HepG2 (cell line): ENCODE measurements around the gene ERMARD. TPM values are rescaled to one million over a fixed set of nuclear protein-coding genes. Genes with fewer than 3 reads are reported as not detected.

Experiments used
- ATAC-seq: fragments of 200-7000 bp; cut with Tn5 transposase; 3 replicates; pipeline ENCODE4 v1.9.1; 2020; ENCODE audit warnings: mild to moderate bottlenecking, moderate library complexity
- BruUV-seq: library from RNA; stranded (reverse); fragments of 400-500 nt; replicated peaks from 2 replicates; lab custom pipeline; 2021; lab: Mats Ljungman, UMichigan
- CTCF ChIA-PET: fragments of 300-600 bp; formaldehyde crosslinking; extraction: SDS; loops from one replicate; lab custom pipeline; 2021; ENCODE audit warnings: low total read pairs, inconsistent platforms, low intra/inter-chr PET ratio; lab: Yijun Ruan, JAX
- POLR2A ChIA-PET: fragments of 350-600 bp; sonication (Branson Sonifier 250); formaldehyde crosslinking; loops from one replicate; lab custom pipeline; 2020; ENCODE audit warnings: antibody characterized with exemption, inconsistent platforms; lab: Yijun Ruan, JAX
- DNase-seq: peaks from one replicate; pipeline ENCODE4 v3.0.0-alpha.2; 2015; ENCODE audit warnings: low spot score
- FAIRE-seq: peaks from 3 replicates; lab custom pipeline; 2011; peaks lifted over from hg19 to GRCh38; lab: Jason Lieb, UNC
- H2AFZ ChIP-seq: one replicate; pipeline ENCODE4 v1.6.1; 2011; ENCODE audit warnings: low read length, inconsistent platforms
- H3K27ac ChIP-seq: fragments of 300-600 bp; 3 replicates; pipeline ENCODE4 v1.8.0; 2011; ENCODE audit warnings: mixed run types, mild to moderate bottlenecking, mixed read lengths, low read length, inconsistent platforms; ENCODE audit not compliant: insufficient read depth; ENCODE audit errors: extremely low read length
- H3K27me3 ChIP-seq, 2 experiments: fragments of 200-600 bp in 1 of 2; 2 replicates in 1 of 2; 3 replicates in 1 of 2; pipeline versions ENCODE4 v1.6.0 to v1.8.0; 2011; ENCODE audit warnings: low read length in 2 of 2, mild to moderate bottlenecking in 2 of 2, moderate library complexity in 2 of 2, inconsistent platforms in 1 of 2; ENCODE audit not compliant: insufficient read depth in 2 of 2, control insufficient read depth in 1 of 2
- H3K36me3 ChIP-seq, 2 experiments: fragments of 200-600 bp in 1 of 2; replicated peaks in 1 of 2; 2 replicates in 1 of 2; 3 replicates in 1 of 2; pipeline versions ENCODE4 v1.5.1 to v1.8.0; 2011; ENCODE audit warnings: low read length in 2 of 2, inconsistent platforms in 1 of 2; ENCODE audit not compliant: insufficient read depth in 2 of 2, control insufficient read depth in 1 of 2
- H3K4me1 ChIP-seq: 2 replicates; pipeline ENCODE4 v1.5.1; 2012; ENCODE audit warnings: low read length, inconsistent platforms; ENCODE audit not compliant: insufficient read depth
- H3K4me2 ChIP-seq: 2 replicates; pipeline ENCODE4 v1.6.0; 2011; ENCODE audit warnings: low read depth, low read length, inconsistent platforms
- H3K4me3 ChIP-seq, 3 experiments: fragments of 200-600 bp in 1 of 3; sonication (generic), shearing (Covaris generic) in 1 of 3; replicated peaks in 1 of 3; 2 replicates each; pipeline ENCODE4 v1.5.1; 2011 to 2016; ENCODE audit warnings: low read length in 3 of 3, inconsistent platforms in 2 of 3, low read depth in 2 of 3, mild to moderate bottlenecking in 2 of 3, control low read depth in 1 of 3, mixed read lengths in 1 of 3; ENCODE audit not compliant: insufficient read depth in 1 of 3
- H3K79me2 ChIP-seq: one replicate; pipeline ENCODE4 v1.6.1; 2011; ENCODE audit warnings: low read length, inconsistent platforms; ENCODE audit not compliant: insufficient read depth
- H3K9ac ChIP-seq: 2 replicates; pipeline ENCODE4 v1.6.0; 2011; ENCODE audit warnings: mild to moderate bottlenecking, low read depth, low read length, inconsistent platforms; ENCODE audit not compliant: insufficient read depth
- H3K9me3 ChIP-seq: 2 replicates; pipeline ENCODE4 v1.5.1; 2012; ENCODE audit warnings: mild to moderate bottlenecking, low read length
- H4K20me1 ChIP-seq: 2 replicates; pipeline ENCODE4 v1.6.0; 2011; ENCODE audit warnings: inconsistent platforms, mild to moderate bottlenecking, low read length, moderate library complexity; ENCODE audit not compliant: insufficient read depth
- DZIP1 ChIP-seq: sonication (generic); formaldehyde crosslinking; IDR thresholded peaks from 2 replicates; pipeline ENCODE4 v1.5.0; 2020; ENCODE audit warnings: mild to moderate bottlenecking, missing genetic modification reagents
- HMG20B ChIP-seq: conservative IDR thresholded peaks from 2 replicates; pipeline ENCODE4 v1.6.1; 2016; ENCODE audit warnings: missing genetic modification reagents, missing compliant biosample characterization
- IKZF5 ChIP-seq: IDR thresholded peaks from 2 replicates; pipeline ENCODE4 v1.6.1; 2018; ENCODE audit warnings: missing genetic modification reagents, mild to moderate bottlenecking, missing compliant biosample characterization
- NR2F2 ChIP-seq: IDR thresholded peaks from 2 replicates; pipeline ENCODE4 v1.6.1; 2012; ENCODE audit warnings: low read depth, inconsistent platforms, borderline replicate concordance
- PHF8 ChIP-seq: sonication (generic); formaldehyde crosslinking; IDR thresholded peaks from 2 replicates; pipeline ENCODE4 v1.5.0; 2020; ENCODE audit warnings: missing genetic modification reagents
- PITX1 ChIP-seq: sonication (generic); formaldehyde crosslinking; IDR thresholded peaks from 2 replicates; pipeline ENCODE4 v1.5.1; 2020; ENCODE audit warnings: mild to moderate bottlenecking, missing genetic modification reagents
- SMAD3 ChIP-seq: sonication (generic); formaldehyde crosslinking; IDR thresholded peaks from 2 replicates; pipeline ENCODE4 v1.4.0; 2020; ENCODE audit warnings: missing genetic modification reagents
- SOX6 ChIP-seq, 2 experiments: fragments of 450-650 bp in 1 of 2; sonication (generic) in 1 of 2; formaldehyde crosslinking in 1 of 2; IDR thresholded peaks; 2 replicates each; pipeline versions ENCODE4 v1.4.0 to v1.6.1; 2017 to 2020; ENCODE audit warnings: antibody characterized with exemption in 1 of 2, mild to moderate bottlenecking in 1 of 2, missing genetic modification reagents in 1 of 2
- THAP8 ChIP-seq: sonication (generic); formaldehyde crosslinking; IDR thresholded peaks from 2 replicates; pipeline ENCODE4 v1.5.1; 2020; ENCODE audit warnings: missing genetic modification reagents, mild to moderate bottlenecking, borderline replicate concordance
- YEATS4 ChIP-seq: sonication (generic); formaldehyde crosslinking; IDR thresholded peaks from 2 replicates; pipeline ENCODE4 v1.4.0; 2020; ENCODE audit warnings: missing genetic modification reagents, borderline replicate concordance
- ZNF564 ChIP-seq: sonication (generic); formaldehyde crosslinking; IDR thresholded peaks from 2 replicates; pipeline ENCODE4 v1.8.1; 2023; ENCODE audit warnings: mild to moderate bottlenecking, missing genetic modification reagents
- ZNF816 ChIP-seq: sonication (generic); formaldehyde crosslinking; IDR thresholded peaks from 2 replicates; pipeline ENCODE4 v1.8.0; 2022; ENCODE audit warnings: missing genetic modification reagents, mild to moderate bottlenecking, borderline replicate concordance
- ZNF841 ChIP-seq: sonication (generic); formaldehyde crosslinking; IDR thresholded peaks from 2 replicates; pipeline ENCODE4 v1.8.1; 2023; ENCODE audit warnings: missing genetic modification reagents, borderline replicate concordance
- WGBS: methylation state at CpG from one replicate; pipeline ENCODE4 v1.1.6; 2017; ENCODE audit warnings: low lambda C conversion rate; 5-methylcytosine and 5-hydroxymethylcytosine counted together
- in situ Hi-C: cut with HindIII; loops from 2 replicates; pipeline ENCODE4 v1.10.0; 2017; ENCODE audit warnings: low pct_unique_long_range_greater_than_20kb; ENCODE audit not compliant: extremely low pct_ligation_motif_present
- intact Hi-C: fragments of 100-400 bp; cut with micrococcal nuclease; formaldehyde crosslinking; loops from one replicate; pipeline ENCODE4 v1.10.0; 2022; ENCODE audit not compliant: unreplicated experiment
- polyA plus RNA-seq, 8 experiments: library from polyadenylated mRNA; depleted of rRNA in 3 of 8; stranded (reverse) in 7 of 8; unstranded in 1 of 8; fragments of >200 nt; fragmentation: Illumina TruSeq in 4 of 8; extraction: Trizol in 4 of 8; gene quantifications; 2 replicates each; pipeline versions ENCODE4 v1.2.1 to v1.2.3, GENCODE V29; 2011 to 2016; ENCODE audit warnings: low read depth in 4 of 8, missing spikeins in 1 of 8, mixed read lengths in 1 of 8; ENCODE audit not compliant: insufficient read depth in 1 of 8
- total RNA-seq, 5 experiments: library from RNA; depleted of rRNA; stranded (reverse); fragments of >200 nt; fragmentation: Illumina TruSeq; extraction: Trizol; gene quantifications; 2 replicates each; pipeline ENCODE4 v1.2.3, GENCODE V29; 2016; ENCODE audit warnings: low read depth in 1 of 5
- TF ChIP-seq, protein P1 (sequence below): sonication (generic); formaldehyde crosslinking; IDR thresholded peaks from 2 replicates; pipeline ENCODE4 v1.5.1; 2020; ENCODE audit warnings: missing genetic modification reagents, mild to moderate bottlenecking, borderline replicate concordance

The ERMARD gene
- total and polyA plus RNA-seq, 2 of the 13 experiments (the other 11 are each of a cell fraction or from before 2014, with no cell fraction given) = 8.8 to 10.7 TPM

- Histone ChIP-seq H3K9ac (peak overlapping the region; percentile 100; the same call in 1 of the 2 replicates), H3K79me2 (peaks cover 24% of the 10 kb centered on the region), H3K4me2 (peak overlapping the region; percentile 94), H3K4me3 (peak overlapping the region in 2 of 3 experiments; percentile 75 to 92; a peak in 2 of 6 replicates), H3K36me3 (no peaks in the 10 kb centered on the region), H3K27ac (peak overlapping the region; percentile 100), H3K27me3 (no peaks in the 10 kb centered on the region; a peak in 1 of 5 replicates), H3K9me3 (no peaks in the 10 kb centered on the region), H3K4me1 (peaks cover 40% of the 10 kb centered on the region), H4K20me1 (peaks cover 23% of the 10 kb centered on the region), H2AFZ (no peak overlapping the region)
- FAIRE-seq (no peak), DNase-seq (no peak), ATAC-seq (no peak)
- in situ Hi-C loops (no loop called here), intact Hi-C loops (no loop called here)
- CTCF ChIA-PET = no interaction called here
- BruUV-seq = no TSS peak
- POLR2A ChIA-PET = interaction anchor here (1.1 to 5.7 kb wide), 7 partner anchors 11 to 827 kb away, joined by 5 to 92 read pairs (median 41); partner anchors contain the start of genes C6orf120, DYNLT2, ERMARD and PSMB1
- 92% methylated on average over 1 of the region's 1 CpG for WGBS
- TF ChIP-seq ZNF816 (CRISPR knock-in tag) (no peak), YEATS4 (CRISPR knock-in tag) (no peak), ZNF841 (CRISPR knock-in tag) (0 out of 2 replicates have a peak, but pooled peaks have one; percentile 10), THAP8 (CRISPR knock-in tag) (no peak), SMAD3 (CRISPR knock-in tag) (0 out of 2 replicates have a peak, but pooled peaks have one; percentile 2), ZNF564 (CRISPR knock-in tag) (0 out of 2 replicates have a peak, but pooled peaks have one; percentile 7), PHF8 (no peak), IKZF5 (no peak), SOX6 (IDR thresholded peaks at IDR 0.05) (no peak), SOX6 (CRISPR knock-in tag; IDR thresholded peaks at IDR 0.05) (peak; percentile 10; the same call in 1 of the 2 replicates), DZIP1 (CRISPR knock-in tag) (no peak), HMG20B (CRISPR knock-in tag) (no peak), NR2F2 (0 out of 2 replicates have a peak, but pooled peaks have one; percentile 4), PITX1 (CRISPR knock-in tag) (peak; percentile 3; the same call in 1 of the 2 replicates)
- TF ChIP-seq, protein P1, sequence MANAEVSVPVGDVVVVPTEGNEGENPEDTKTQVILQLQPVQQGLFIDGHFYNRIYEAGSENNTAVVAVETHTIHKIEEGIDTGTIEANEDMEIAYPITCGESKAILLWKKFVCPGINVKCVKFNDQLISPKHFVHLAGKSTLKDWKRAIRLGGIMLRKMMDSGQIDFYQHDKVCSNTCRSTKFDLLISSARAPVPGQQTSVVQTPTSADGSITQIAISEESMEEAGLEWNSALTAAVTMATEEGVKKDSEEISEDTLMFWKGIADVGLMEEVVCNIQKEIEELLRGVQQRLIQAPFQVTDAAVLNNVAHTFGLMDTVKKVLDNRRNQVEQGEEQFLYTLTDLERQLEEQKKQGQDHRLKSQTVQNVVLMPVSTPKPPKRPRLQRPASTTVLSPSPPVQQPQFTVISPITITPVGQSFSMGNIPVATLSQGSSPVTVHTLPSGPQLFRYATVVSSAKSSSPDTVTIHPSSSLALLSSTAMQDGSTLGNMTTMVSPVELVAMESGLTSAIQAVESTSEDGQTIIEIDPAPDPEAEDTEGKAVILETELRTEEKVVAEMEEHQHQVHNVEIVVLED = 0 out of 2 replicates have a peak, but pooled peaks have one; percentile 6
Observed at GRCh38 chr6:169726049-169726400, 25.4 kb upstream of the ERMARD start.
